Liver (tissue), 9 donors: ENCODE data around the gene MAP3K4. TPM values are rescaled to one million over a fixed set of nuclear protein-coding genes. Genes with fewer than 3 reads are reported as not detected.

ENCODE experiments used
- DNase-seq: peaks from one replicate; pipeline ENCODE4 v3.0.0-alpha.2; 2017; ENCODE audit warnings: low spot score
- H3K27ac ChIP-seq, 2 donors: one replicate each; pipeline ENCODE4 v1.7.0; 2013; ENCODE audit warnings: inconsistent platforms in 2 of 2, low read length in 2 of 2, control low read depth in 1 of 2, low read depth in 1 of 2, mild to moderate bottlenecking in 1 of 2
- H3K27me3 ChIP-seq, 4 donors: one replicate each; pipeline versions ENCODE4 v1.6.1 to v1.7.0; 2013; ENCODE audit warnings: low read length in 3 of 4, inconsistent platforms in 1 of 4, mild to moderate bottlenecking in 1 of 4, moderate library complexity in 1 of 4; ENCODE audit not compliant: control insufficient read depth in 4 of 4, insufficient read depth in 4 of 4
- H3K36me3 ChIP-seq, 4 donors: one replicate each; pipeline versions ENCODE4 v1.6.1 to v1.7.0; 2013; ENCODE audit warnings: low read length in 3 of 4, mild to moderate bottlenecking in 3 of 4, low read depth in 1 of 4, moderate library complexity in 1 of 4; ENCODE audit not compliant: control insufficient read depth in 4 of 4, insufficient read depth in 3 of 4
- H3K4me1 ChIP-seq, 4 donors: one replicate each; pipeline versions ENCODE4 v1.6.1 to v1.7.0; 2013; ENCODE audit warnings: low read length in 3 of 4, mild to moderate bottlenecking in 3 of 4, moderate library complexity in 1 of 4; ENCODE audit not compliant: control insufficient read depth in 4 of 4, insufficient read depth in 4 of 4
- H3K4me3 ChIP-seq, 3 donors: one replicate each; pipeline versions ENCODE4 v1.6.1 to v1.7.0; 2013; ENCODE audit warnings: low read length in 3 of 3, control low read depth in 1 of 3, low read depth in 1 of 3, mild to moderate bottlenecking in 1 of 3
- H3K9ac ChIP-seq, 2 donors: one replicate each; pipeline ENCODE4 v1.7.0; 2013; ENCODE audit warnings: low read length in 2 of 2, mild to moderate bottlenecking in 2 of 2, moderate library complexity in 2 of 2, control low read depth in 1 of 2, low read depth in 1 of 2
- H3K9me3 ChIP-seq, 4 donors: one replicate each; pipeline versions ENCODE4 v1.6.1 to v1.7.0; 2013; ENCODE audit warnings: low read length in 3 of 4; ENCODE audit not compliant: control insufficient read depth in 4 of 4
- EGR1 ChIP-seq, 2 donors: IDR thresholded peaks; 2 replicates each; pipeline ENCODE4 v1.6.1; 2016 to 2018; ENCODE audit warnings: antibody characterized with exemption in 2 of 2, low read depth in 2 of 2
- FOXA1 ChIP-seq: IDR thresholded peaks from 2 replicates; pipeline ENCODE4 v1.6.1; 2016; ENCODE audit warnings: antibody characterized with exemption
- FOXA2 ChIP-seq: IDR thresholded peaks from 2 replicates; pipeline ENCODE4 v1.6.1; 2016; ENCODE audit warnings: antibody characterized with exemption
- GABPA ChIP-seq, 2 donors: IDR thresholded peaks in 1 of 2; conservative IDR thresholded peaks in 1 of 2; 2 replicates each; pipeline ENCODE4 v1.6.1; 2016; ENCODE audit warnings: antibody characterized with exemption in 2 of 2, mild to moderate bottlenecking in 1 of 2, moderate library complexity in 1 of 2
- HNF4A ChIP-seq, 2 donors: conservative IDR thresholded peaks; 2 replicates each; pipeline ENCODE4 v1.6.1; 2016; ENCODE audit warnings: antibody characterized with exemption in 2 of 2, mild to moderate bottlenecking in 2 of 2
- HNF4G ChIP-seq: IDR thresholded peaks from 2 replicates; pipeline ENCODE4 v1.6.1; 2016; ENCODE audit warnings: antibody characterized with exemption
- JUND ChIP-seq, 2 donors: IDR thresholded peaks; 2 replicates each; pipeline ENCODE4 v1.6.1; 2016; ENCODE audit warnings: antibody characterized with exemption in 2 of 2
- MAX ChIP-seq: IDR thresholded peaks from 2 replicates; pipeline ENCODE4 v1.6.1; 2016; ENCODE audit warnings: antibody characterized with exemption
- NR2F2 ChIP-seq: IDR thresholded peaks from 2 replicates; pipeline ENCODE4 v1.6.1; 2016; ENCODE audit warnings: antibody characterized with exemption
- RXRA ChIP-seq, 2 donors: IDR thresholded peaks; 2 replicates each; pipeline ENCODE4 v1.6.1; 2017 to 2018; ENCODE audit warnings: antibody characterized with exemption in 2 of 2, mild to moderate bottlenecking in 1 of 2
- SP1 ChIP-seq: IDR thresholded peaks from 2 replicates; pipeline ENCODE4 v1.6.1; 2018; ENCODE audit warnings: antibody characterized with exemption, mild to moderate bottlenecking
- TAF1 ChIP-seq: conservative IDR thresholded peaks from 2 replicates; pipeline ENCODE4 v1.6.1; 2016; ENCODE audit warnings: antibody characterized with exemption, mild to moderate bottlenecking
- YY1 ChIP-seq: IDR thresholded peaks from 2 replicates; pipeline ENCODE4 v1.6.1; 2016; ENCODE audit warnings: antibody characterized with exemption, mild to moderate bottlenecking
- ZBTB33 ChIP-seq: IDR thresholded peaks from 2 replicates; pipeline ENCODE4 v1.6.1; 2016; ENCODE audit warnings: antibody characterized with exemption
- WGBS: extraction: QIAGEN DNeasy Blood & Tissue Kit; methylation state at CpG from one replicate; pipeline ENCODE4 v1.1.7; 2013; 5-methylcytosine and 5-hydroxymethylcytosine counted together
- polyA plus RNA-seq, 2 donors: library from polyadenylated mRNA; stranded (reverse) in 1 of 2; unstranded in 1 of 2; fragments of 200-250 nt in 1 of 2; fragments of >200 nt in 1 of 2; fragmentation: Nextera tagmentation in 1 of 2; extraction: Ambion mirVana in 1 of 2; gene quantifications; one replicate each; pipeline versions ENCODE4 v1.2.1 to v1.2.3, GENCODE V29; 2013 to 2015
- total RNA-seq, 2 donors: library from RNA; depleted of rRNA; stranded (reverse); fragments of >200 nt; gene quantifications; one replicate each; pipeline ENCODE4 v1.2.3, GENCODE V29; 2014
- TF ChIP-seq, protein P1 (sequence below): fragments of 150-350 bp; IDR thresholded peaks from 2 replicates; pipeline ENCODE4 v1.5.1; 2017; ENCODE audit warnings: improper control_type of control experiment, low read depth, low read length; ENCODE audit not compliant: missing input control
- TF ChIP-seq, protein P2 (sequence below): IDR thresholded peaks from 2 replicates; pipeline ENCODE4 v1.6.1; 2016; ENCODE audit warnings: antibody characterized with exemption
- TF ChIP-seq, protein P3 (sequence below): IDR thresholded peaks from 2 replicates; pipeline ENCODE4 v1.6.1; 2016; ENCODE audit warnings: antibody characterized with exemption, mild to moderate bottlenecking
- donor health status: healthy.
- donor health status: healthy.
- donor health status: healthy.
- donor health status: healthy.
- donor health status: healthy.

Gene MAP3K4
- total and polyA plus RNA-seq, 4 donors = 4.3 to 20.0 (median 11.7) TPM

DNA sequence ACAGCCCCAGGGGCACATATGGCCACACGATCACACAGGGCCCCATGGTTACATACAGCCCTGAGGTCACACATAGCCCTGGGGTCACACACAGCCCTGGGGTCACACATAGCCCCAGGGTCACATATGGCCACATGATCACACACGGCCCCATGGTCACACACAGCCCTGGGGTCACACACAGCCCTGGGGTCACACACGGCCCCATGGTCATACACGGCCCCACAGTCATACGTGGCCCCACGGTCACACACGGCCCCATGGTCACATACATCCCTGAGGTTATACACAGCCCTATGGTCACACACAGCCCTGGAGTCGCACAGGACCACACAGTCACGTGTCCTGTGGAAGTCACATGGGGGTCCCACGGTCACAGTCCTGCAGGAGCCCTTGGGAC lies 162.2 kb downstream of the MAP3K4 start:
- TF ChIP-seq FOXA2 (no peak), TAF1 (no peak), HNF4G (no peak), SP1 (no peak), JUND (IDR thresholded peaks at IDR 0.05) (no peak), GABPA (IDR thresholded peaks at IDR 0.05 in 1 of 2, conservative IDR thresholded peaks at IDR 0.05 in 1 of 2) (no peak), YY1 (no peak), FOXA1 (no peak)
- TF ChIP-seq, protein P1, sequence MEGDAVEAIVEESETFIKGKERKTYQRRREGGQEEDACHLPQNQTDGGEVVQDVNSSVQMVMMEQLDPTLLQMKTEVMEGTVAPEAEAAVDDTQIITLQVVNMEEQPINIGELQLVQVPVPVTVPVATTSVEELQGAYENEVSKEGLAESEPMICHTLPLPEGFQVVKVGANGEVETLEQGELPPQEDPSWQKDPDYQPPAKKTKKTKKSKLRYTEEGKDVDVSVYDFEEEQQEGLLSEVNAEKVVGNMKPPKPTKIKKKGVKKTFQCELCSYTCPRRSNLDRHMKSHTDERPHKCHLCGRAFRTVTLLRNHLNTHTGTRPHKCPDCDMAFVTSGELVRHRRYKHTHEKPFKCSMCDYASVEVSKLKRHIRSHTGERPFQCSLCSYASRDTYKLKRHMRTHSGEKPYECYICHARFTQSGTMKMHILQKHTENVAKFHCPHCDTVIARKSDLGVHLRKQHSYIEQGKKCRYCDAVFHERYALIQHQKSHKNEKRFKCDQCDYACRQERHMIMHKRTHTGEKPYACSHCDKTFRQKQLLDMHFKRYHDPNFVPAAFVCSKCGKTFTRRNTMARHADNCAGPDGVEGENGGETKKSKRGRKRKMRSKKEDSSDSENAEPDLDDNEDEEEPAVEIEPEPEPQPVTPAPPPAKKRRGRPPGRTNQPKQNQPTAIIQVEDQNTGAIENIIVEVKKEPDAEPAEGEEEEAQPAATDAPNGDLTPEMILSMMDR = no peak

GRCh38 chr6:161154796-161155335 lies 163.3 kb downstream of the MAP3K4 start:
- 95% methylated on average over 13 of the region's 13 CpGs for WGBS
- no peak for TF ChIP-seq FOXA1
- TF ChIP-seq HNF4A (conservative IDR thresholded peaks at IDR 0.05) = no peak
- no peak for TF ChIP-seq SP1
- no peak for TF ChIP-seq ZBTB33
- TF ChIP-seq FOXA2 = no peak
- no peak for TF ChIP-seq HNF4G
- TF ChIP-seq MAX = no peak
- no peak for TF ChIP-seq NR2F2
- no peak for TF ChIP-seq EGR1 (IDR thresholded peaks at IDR 0.05; ENCODE audit: low read depth in 2 of 2)
- TF ChIP-seq, protein P2, sequence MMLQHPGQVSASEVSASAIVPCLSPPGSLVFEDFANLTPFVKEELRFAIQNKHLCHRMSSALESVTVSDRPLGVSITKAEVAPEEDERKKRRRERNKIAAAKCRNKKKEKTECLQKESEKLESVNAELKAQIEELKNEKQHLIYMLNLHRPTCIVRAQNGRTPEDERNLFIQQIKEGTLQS = no peak
- no peak for TF ChIP-seq RXRA (IDR thresholded peaks at IDR 0.05)
- no peak for TF ChIP-seq TAF1
- TF ChIP-seq, protein P3, sequence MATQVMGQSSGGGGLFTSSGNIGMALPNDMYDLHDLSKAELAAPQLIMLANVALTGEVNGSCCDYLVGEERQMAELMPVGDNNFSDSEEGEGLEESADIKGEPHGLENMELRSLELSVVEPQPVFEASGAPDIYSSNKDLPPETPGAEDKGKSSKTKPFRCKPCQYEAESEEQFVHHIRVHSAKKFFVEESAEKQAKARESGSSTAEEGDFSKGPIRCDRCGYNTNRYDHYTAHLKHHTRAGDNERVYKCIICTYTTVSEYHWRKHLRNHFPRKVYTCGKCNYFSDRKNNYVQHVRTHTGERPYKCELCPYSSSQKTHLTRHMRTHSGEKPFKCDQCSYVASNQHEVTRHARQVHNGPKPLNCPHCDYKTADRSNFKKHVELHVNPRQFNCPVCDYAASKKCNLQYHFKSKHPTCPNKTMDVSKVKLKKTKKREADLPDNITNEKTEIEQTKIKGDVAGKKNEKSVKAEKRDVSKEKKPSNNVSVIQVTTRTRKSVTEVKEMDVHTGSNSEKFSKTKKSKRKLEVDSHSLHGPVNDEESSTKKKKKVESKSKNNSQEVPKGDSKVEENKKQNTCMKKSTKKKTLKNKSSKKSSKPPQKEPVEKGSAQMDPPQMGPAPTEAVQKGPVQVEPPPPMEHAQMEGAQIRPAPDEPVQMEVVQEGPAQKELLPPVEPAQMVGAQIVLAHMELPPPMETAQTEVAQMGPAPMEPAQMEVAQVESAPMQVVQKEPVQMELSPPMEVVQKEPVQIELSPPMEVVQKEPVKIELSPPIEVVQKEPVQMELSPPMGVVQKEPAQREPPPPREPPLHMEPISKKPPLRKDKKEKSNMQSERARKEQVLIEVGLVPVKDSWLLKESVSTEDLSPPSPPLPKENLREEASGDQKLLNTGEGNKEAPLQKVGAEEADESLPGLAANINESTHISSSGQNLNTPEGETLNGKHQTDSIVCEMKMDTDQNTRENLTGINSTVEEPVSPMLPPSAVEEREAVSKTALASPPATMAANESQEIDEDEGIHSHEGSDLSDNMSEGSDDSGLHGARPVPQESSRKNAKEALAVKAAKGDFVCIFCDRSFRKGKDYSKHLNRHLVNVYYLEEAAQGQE = no peak
- no peak overlapping the region for H3K9ac ChIP-seq
- no peak overlapping the region for H3K27ac ChIP-seq
- H3K27me3 ChIP-seq = no peaks in the 10 kb centered on the region
- DNase-seq = no peak
- H3K4me3 ChIP-seq = no peak overlapping the region
- H3K4me1 ChIP-seq = no peaks in the 10 kb centered on the region
- H3K36me3 ChIP-seq = no peaks in the 10 kb centered on the region
- H3K9me3 ChIP-seq = no peaks in the 10 kb centered on the region

More for the DNA sequence above, 162.2 kb downstream of the MAP3K4 start:
- 95% methylated on average over 10 of the region's 10 CpGs for WGBS
- Histone ChIP-seq H3K4me3 (no peak overlapping the region), H3K36me3 (no peaks in the 10 kb centered on the region), H3K9me3 (no peaks in the 10 kb centered on the region), H3K27me3 (no peaks in the 10 kb centered on the region), H3K27ac (no peak overlapping the region), H3K9ac (no peak overlapping the region), H3K4me1 (no peaks in the 10 kb centered on the region)
- DNase-seq = no peak
